K562 (cell line): ENCODE data around the gene OTUD5. TPM values are rescaled to one million over a fixed set of nuclear protein-coding genes. Genes with fewer than 3 reads are reported as not detected.

ENCODE experiments used
- CCAR2 ChIP-seq: fragments of 200-400 bp; formaldehyde crosslinking; IDR thresholded peaks from 2 replicates; pipeline ENCODE4 v1.6.1; 2017; ENCODE audit warnings: mild to moderate bottlenecking, low read depth, low read length
- COPS2 ChIP-seq: fragments of 450-650 bp; conservative IDR thresholded peaks from 2 replicates; pipeline ENCODE4 v1.6.1; 2016; ENCODE audit warnings: mild to moderate bottlenecking, moderate library complexity
- CREM ChIP-seq: IDR thresholded peaks from 2 replicates; pipeline ENCODE4 v1.6.1; 2014; ENCODE audit warnings: antibody characterized with exemption, low read depth
- ILK ChIP-seq: fragments of 450-650 bp; IDR thresholded peaks from 2 replicates; pipeline ENCODE4 v1.6.1; 2016; ENCODE audit warnings: missing genetic modification characterization, low read depth, mild to moderate bottlenecking, missing compliant biosample characterization, moderate library complexity, borderline replicate concordance
- MEF2D ChIP-seq: conservative IDR thresholded peaks from 2 replicates; pipeline ENCODE4 v1.6.1; 2016; ENCODE audit warnings: low read depth, missing genetic modification characterization, missing compliant biosample characterization
- NR1H2 ChIP-seq: sonication (generic); formaldehyde crosslinking; IDR thresholded peaks from 2 replicates; pipeline ENCODE4 v1.4.0; 2020; ENCODE audit warnings: mild to moderate bottlenecking, missing genetic modification reagents
- YY1 ChIP-seq, 3 experiments: IDR thresholded peaks; 2 replicates each; pipeline ENCODE4 v1.6.1; 2011; ENCODE audit warnings: low read length in 2 of 3, mild to moderate bottlenecking in 2 of 3, moderate library complexity in 2 of 3, borderline replicate concordance in 1 of 3, control low read depth in 1 of 3, low read depth in 1 of 3; ENCODE audit not compliant: insufficient read depth in 3 of 3, insufficient replicate concordance in 2 of 3, control insufficient read depth in 1 of 3, insufficient read length in 1 of 3; ENCODE audit errors: extremely low read depth in 1 of 3
- ZFPM2 ChIP-seq: fragments of 250-450 bp; sonication (Bioruptor Pico); IDR thresholded peaks from 2 replicates; pipeline ENCODE4 v1.5.1; 2022; ENCODE audit warnings: mild to moderate bottlenecking
- polyA plus RNA-seq, 8 experiments: library from polyadenylated mRNA; depleted of rRNA in 4 of 8; stranded (reverse) in 5 of 8; unstranded in 3 of 8; fragments of >200 nt; fragmentation: Nextera tagmentation in 2 of 8; fragmentation: Illumina TruSeq in 1 of 8; extraction: Ambion mirVana in 2 of 8; extraction: Trizol in 1 of 8; gene quantifications; 2 replicates each; pipeline versions ENCODE4 v1.2.1 to v1.2.3, GENCODE V29; 2011 to 2014; ENCODE audit warnings: inconsistent platforms in 1 of 8, missing spikeins in 1 of 8
- total RNA-seq, 7 experiments: library from RNA; depleted of rRNA in 6 of 7; stranded (reverse); fragments of >200 nt in 6 of 7; fragmentation: Illumina TruSeq in 2 of 7; extraction: Trizol in 2 of 7; gene quantifications; 2 replicates each; pipeline versions ENCODE4 v1.2.1 to v1.2.3, GENCODE V29; 2011 to 2021; ENCODE audit warnings: low replicate concordance in 1 of 7
- TF ChIP-seq, protein P1 (sequence below): sonication (generic); formaldehyde crosslinking; IDR thresholded peaks from 2 replicates; pipeline ENCODE4 v1.9.0; 2022; ENCODE audit warnings: mild to moderate bottlenecking, missing genetic modification reagents
- TF ChIP-seq, protein P2 (sequence below): fragments of 450-650 bp; IDR thresholded peaks from 2 replicates; pipeline ENCODE4 v1.6.1; 2017; ENCODE audit warnings: antibody characterized with exemption, mild to moderate bottlenecking
- TF ChIP-seq, protein P3 (sequence below), 2 experiments: fragments of 450-650 bp; IDR thresholded peaks; 2 replicates each; pipeline ENCODE4 v1.6.1; 2018; ENCODE audit warnings: mild to moderate bottlenecking in 2 of 2, low read depth in 1 of 2; ENCODE audit not compliant: partially characterized antibody in 2 of 2
- TF ChIP-seq, protein P4 (sequence below): fragments of 450-650 bp; formaldehyde crosslinking; IDR thresholded peaks from 2 replicates; pipeline ENCODE4 v1.4.0; 2020; ENCODE audit warnings: mild to moderate bottlenecking, mixed read lengths
- TF ChIP-seq, protein P5 (sequence below): fragments of 450-650 bp; IDR thresholded peaks from 2 replicates; pipeline ENCODE4 v1.6.1; 2016; ENCODE audit warnings: antibody characterized with exemption

The OTUD5 gene
- total and polyA plus RNA-seq, 9 of the 15 experiments (the other 6 are each of a cell fraction or from before 2014, with no cell fraction given), result 3.6 to 102 (median 59.0) TPM

DNA sequence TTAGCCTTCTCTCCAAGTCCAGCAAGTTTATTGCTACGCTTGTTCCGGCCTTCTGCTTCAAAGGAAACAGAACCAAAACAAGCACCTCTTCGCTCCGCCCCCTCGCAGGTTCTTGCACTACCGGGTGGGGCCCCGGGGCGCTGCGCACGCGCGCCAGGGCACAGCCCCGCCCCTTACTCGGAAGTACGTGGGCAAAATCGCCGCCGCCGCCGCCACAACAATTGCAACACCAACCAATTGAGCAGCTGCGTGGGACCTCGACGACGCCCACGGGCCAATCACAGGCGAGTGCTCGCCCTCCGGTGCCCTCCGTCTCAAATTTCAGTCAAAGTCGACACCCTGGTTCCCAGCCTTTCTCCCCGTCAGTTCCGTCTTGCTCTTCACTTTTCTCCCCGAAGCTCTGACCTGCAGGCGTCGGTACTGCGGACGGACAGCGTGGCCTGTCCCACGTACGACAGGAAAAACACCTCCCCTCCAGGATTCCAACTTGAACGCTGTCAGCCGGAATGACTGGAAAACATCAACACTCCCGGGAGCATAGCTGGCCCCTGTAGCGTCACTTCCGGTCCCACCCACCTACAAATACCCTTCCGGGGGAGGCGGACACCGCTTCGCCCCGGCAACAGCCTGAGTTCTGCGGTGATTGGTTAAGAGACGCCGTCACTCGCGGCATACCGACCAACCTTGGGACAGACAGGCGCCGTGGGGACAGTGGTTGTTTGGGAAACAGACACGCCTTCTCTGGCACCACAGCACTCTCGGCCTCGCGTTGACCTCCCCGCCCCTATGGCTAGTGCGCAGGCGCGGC lies 624 bp upstream of the OTUD5 start (continued):
- TF ChIP-seq, protein P1, sequence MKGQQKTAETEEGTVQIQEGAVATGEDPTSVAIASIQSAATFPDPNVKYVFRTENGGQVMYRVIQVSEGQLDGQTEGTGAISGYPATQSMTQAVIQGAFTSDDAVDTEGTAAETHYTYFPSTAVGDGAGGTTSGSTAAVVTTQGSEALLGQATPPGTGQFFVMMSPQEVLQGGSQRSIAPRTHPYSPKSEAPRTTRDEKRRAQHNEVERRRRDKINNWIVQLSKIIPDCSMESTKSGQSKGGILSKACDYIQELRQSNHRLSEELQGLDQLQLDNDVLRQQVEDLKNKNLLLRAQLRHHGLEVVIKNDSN (CRISPR knock-in tag), result no peak
- TF ChIP-seq ILK (tag), result no peak
- TF ChIP-seq, protein P2, sequence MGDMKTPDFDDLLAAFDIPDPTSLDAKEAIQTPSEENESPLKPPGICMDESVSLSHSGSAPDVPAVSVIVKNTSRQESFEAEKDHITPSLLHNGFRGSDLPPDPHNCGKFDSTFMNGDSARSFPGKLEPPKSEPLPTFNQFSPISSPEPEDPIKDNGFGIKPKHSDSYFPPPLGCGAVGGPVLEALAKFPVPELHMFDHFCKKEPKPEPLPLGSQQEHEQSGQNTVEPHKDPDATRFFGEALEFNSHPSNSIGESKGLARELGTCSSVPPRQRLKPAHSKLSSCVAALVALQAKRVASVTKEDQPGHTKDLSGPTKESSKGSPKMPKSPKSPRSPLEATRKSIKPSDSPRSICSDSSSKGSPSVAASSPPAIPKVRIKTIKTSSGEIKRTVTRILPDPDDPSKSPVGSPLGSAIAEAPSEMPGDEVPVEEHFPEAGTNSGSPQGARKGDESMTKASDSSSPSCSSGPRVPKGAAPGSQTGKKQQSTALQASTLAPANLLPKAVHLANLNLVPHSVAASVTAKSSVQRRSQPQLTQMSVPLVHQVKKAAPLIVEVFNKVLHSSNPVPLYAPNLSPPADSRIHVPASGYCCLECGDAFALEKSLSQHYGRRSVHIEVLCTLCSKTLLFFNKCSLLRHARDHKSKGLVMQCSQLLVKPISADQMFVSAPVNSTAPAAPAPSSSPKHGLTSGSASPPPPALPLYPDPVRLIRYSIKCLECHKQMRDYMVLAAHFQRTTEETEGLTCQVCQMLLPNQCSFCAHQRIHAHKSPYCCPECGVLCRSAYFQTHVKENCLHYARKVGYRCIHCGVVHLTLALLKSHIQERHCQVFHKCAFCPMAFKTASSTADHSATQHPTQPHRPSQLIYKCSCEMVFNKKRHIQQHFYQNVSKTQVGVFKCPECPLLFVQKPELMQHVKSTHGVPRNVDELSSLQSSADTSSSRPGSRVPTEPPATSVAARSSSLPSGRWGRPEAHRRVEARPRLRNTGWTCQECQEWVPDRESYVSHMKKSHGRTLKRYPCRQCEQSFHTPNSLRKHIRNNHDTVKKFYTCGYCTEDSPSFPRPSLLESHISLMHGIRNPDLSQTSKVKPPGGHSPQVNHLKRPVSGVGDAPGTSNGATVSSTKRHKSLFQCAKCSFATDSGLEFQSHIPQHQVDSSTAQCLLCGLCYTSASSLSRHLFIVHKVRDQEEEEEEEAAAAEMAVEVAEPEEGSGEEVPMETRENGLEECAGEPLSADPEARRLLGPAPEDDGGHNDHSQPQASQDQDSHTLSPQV, result no peak
- no peak for TF ChIP-seq ZFPM2
- TF ChIP-seq CREM, result peak; percentile 93
- TF ChIP-seq, protein P3, sequence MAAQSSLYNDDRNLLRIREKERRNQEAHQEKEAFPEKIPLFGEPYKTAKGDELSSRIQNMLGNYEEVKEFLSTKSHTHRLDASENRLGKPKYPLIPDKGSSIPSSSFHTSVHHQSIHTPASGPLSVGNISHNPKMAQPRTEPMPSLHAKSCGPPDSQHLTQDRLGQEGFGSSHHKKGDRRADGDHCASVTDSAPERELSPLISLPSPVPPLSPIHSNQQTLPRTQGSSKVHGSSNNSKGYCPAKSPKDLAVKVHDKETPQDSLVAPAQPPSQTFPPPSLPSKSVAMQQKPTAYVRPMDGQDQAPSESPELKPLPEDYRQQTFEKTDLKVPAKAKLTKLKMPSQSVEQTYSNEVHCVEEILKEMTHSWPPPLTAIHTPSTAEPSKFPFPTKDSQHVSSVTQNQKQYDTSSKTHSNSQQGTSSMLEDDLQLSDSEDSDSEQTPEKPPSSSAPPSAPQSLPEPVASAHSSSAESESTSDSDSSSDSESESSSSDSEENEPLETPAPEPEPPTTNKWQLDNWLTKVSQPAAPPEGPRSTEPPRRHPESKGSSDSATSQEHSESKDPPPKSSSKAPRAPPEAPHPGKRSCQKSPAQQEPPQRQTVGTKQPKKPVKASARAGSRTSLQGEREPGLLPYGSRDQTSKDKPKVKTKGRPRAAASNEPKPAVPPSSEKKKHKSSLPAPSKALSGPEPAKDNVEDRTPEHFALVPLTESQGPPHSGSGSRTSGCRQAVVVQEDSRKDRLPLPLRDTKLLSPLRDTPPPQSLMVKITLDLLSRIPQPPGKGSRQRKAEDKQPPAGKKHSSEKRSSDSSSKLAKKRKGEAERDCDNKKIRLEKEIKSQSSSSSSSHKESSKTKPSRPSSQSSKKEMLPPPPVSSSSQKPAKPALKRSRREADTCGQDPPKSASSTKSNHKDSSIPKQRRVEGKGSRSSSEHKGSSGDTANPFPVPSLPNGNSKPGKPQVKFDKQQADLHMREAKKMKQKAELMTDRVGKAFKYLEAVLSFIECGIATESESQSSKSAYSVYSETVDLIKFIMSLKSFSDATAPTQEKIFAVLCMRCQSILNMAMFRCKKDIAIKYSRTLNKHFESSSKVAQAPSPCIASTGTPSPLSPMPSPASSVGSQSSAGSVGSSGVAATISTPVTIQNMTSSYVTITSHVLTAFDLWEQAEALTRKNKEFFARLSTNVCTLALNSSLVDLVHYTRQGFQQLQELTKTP (IDR thresholded peaks at IDR 0.05; ENCODE audit: low read depth in 1 of 2, partially characterized antibody in 2 of 2), result peak in 1 of 2 experiments; percentile 28
- TF ChIP-seq MEF2D (tag), result no peak
- TF ChIP-seq, protein P4, sequence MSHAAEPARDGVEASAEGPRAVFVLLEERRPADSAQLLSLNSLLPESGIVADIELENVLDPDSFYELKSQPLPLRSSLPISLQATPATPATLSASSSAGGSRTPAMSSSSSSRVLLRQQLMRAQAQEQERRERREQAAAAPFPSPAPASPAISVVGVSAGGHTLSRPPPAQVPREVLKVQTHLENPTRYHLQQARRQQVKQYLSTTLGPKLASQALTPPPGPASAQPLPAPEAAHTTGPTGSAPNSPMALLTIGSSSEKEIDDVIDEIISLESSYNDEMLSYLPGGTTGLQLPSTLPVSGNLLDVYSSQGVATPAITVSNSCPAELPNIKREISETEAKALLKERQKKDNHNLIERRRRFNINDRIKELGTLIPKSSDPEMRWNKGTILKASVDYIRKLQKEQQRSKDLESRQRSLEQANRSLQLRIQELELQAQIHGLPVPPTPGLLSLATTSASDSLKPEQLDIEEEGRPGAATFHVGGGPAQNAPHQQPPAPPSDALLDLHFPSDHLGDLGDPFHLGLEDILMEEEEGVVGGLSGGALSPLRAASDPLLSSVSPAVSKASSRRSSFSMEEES (CRISPR knock-in tag), result no peak
- TF ChIP-seq YY1 (IDR thresholded peaks at IDR 0.05; ENCODE audit: borderline replicate concordance in 1 of 3, control insufficient read depth in 1 of 3, extremely low read depth in 1 of 3, insufficient read depth in 3 of 3, insufficient read length in 1 of 3, insufficient replicate concordance in 2 of 3, low read depth in 1 of 3, low read length in 2 of 3), result no peak
- TF ChIP-seq COPS2, result no peak
- TF ChIP-seq NR1H2 (CRISPR knock-in tag), result no peak
- TF ChIP-seq, protein P5, sequence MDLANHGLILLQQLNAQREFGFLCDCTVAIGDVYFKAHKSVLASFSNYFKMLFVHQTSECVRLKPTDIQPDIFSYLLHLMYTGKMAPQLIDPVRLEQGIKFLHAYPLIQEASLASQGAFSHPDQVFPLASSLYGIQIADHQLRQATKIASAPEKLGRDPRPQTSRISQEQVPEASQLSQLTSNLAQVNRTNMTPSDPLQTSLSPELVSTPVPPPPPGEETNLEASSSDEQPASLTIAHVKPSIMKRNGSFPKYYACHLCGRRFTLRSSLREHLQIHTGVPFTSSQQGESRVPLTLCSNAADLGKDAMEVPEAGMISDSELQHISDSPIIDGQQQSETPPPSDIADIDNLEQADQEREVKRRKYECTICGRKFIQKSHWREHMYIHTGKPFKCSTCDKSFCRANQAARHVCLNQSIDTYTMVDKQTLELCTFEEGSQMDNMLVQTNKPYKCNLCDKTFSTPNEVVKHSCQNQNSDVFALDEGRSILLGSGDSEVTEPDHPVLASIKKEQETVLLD, result peak; percentile 88; the same call in 1 of the 2 replicates
- TF ChIP-seq CCAR2, result no peak
